PFSK-1 (cell line): ENCODE data around the gene DYNLT1.

Experiments used
- FOXP2 ChIP-seq: optimal IDR thresholded peaks from 2 replicates; pipeline ENCODE3; 2011; ENCODE audit warnings: borderline replicate concordance, control low read depth, inconsistent platforms; ENCODE audit not compliant: insufficient read depth; ENCODE audit errors: extremely low read length, extremely low read depth
- POLR2AphosphoS5 ChIP-seq: IDR thresholded peaks from 2 replicates; pipeline ENCODE4 v1.6.1; 2012; ENCODE audit warnings: low read depth, mild to moderate bottlenecking, control low read depth, low read length, moderate library complexity
- REST ChIP-seq, 2 experiments: IDR thresholded peaks; 2 replicates each; pipeline versions ENCODE4 v1.6.1 to v1.8.0; 2011 to 2012; ENCODE audit warnings: low read depth in 2 of 2, low read length in 2 of 2, control low read depth in 1 of 2, inconsistent platforms in 1 of 2, mild to moderate bottlenecking in 1 of 2, moderate library complexity in 1 of 2; ENCODE audit not compliant: insufficient read depth in 1 of 2
- TAF1 ChIP-seq: IDR thresholded peaks from 2 replicates; pipeline ENCODE4 v1.6.1; 2012; ENCODE audit warnings: low read length, control low read depth, borderline replicate concordance; ENCODE audit not compliant: insufficient read depth

- TF ChIP-seq REST (IDR thresholded peaks at IDR 0.05; ENCODE audit: insufficient read depth in 1 of 2, low read depth in 2 of 2, low read length in 2 of 2) (no peak), POLR2AphosphoS5 (no peak), TAF1 (no peak), FOXP2 (no peak)
These were observed 50.9 kb downstream of the DYNLT1 start for GRCh38 chr6:158593670-158594069.
